HCT116 (cell line): ENCODE results near the gene PXT1. TPM values are rescaled to one million over a fixed set of nuclear protein-coding genes. Genes with fewer than 3 reads are reported as not detected.

Experiments used
- ATAC-seq: fragments of 200-7000 bp; cut with Tn5 transposase; 2 replicates; pipeline ENCODE4 v1.9.1; 2020; ENCODE audit warnings: mild to moderate bottlenecking, moderate library complexity
- BruUV-seq: library from RNA; stranded (reverse); fragments of 400-500 nt; replicated peaks from 2 replicates; lab custom pipeline; 2021; lab: Mats Ljungman, UMichigan
- CTCF ChIA-PET: fragments of 300-600 bp; sonication (Branson Sonifier 250); formaldehyde crosslinking; loops from one replicate; lab custom pipeline; 2021; ENCODE audit warnings: antibody characterized with exemption; lab: Charles Lee
- POLR2A ChIA-PET: fragments of 300-600, 350-600 bp; sonication (Branson Sonifier 250); formaldehyde crosslinking; loops from one replicate; lab custom pipeline; 2021; ENCODE audit warnings: antibody characterized with exemption; lab: Charles Lee
- RAD21 ChIA-PET, 2 experiments: fragments of 300-600 bp; sonication (Branson Sonifier 250); formaldehyde crosslinking; loops; one replicate each; lab custom pipeline; 2023; ENCODE audit warnings: low total read pairs in 2 of 2; ENCODE audit not compliant: uncharacterized antibody in 2 of 2, unreplicated experiment in 2 of 2, low non-redundant PET in 1 of 2; lab: Charles Lee
- DNase-seq: peaks from one replicate; pipeline ENCODE4 v3.0.0-alpha.2; 2010; ENCODE audit warnings: low read depth, low spot score
- H2AFZ ChIP-seq: fragments of 200-600 bp; shearing (Covaris generic), sonication (generic); 2 replicates; pipeline ENCODE4 v1.6.1; 2017; ENCODE audit warnings: low read depth, mixed run types, mixed read lengths, antibody characterized with exemption, low read length; ENCODE audit not compliant: poor library complexity, severe bottlenecking
- H3K27ac ChIP-seq: 2 replicates; pipeline ENCODE4 v1.5.1; 2012; ENCODE audit warnings: low read depth, low read length
- H3K27me3 ChIP-seq: fragments of 200-600 bp; sonication (generic); 2 replicates; pipeline ENCODE4 v1.6.1; 2016; ENCODE audit warnings: mixed run types, low read length, mixed read lengths; ENCODE audit not compliant: insufficient read depth
- H3K36me3 ChIP-seq, 2 experiments: fragments of 200-500 bp in 1 of 2; fragments of 200-600 bp in 1 of 2; sonication (Bioruptor generic) in 1 of 2; sonication (generic) in 1 of 2; 2 replicates each; pipeline versions ENCODE4 v1.5.1 to v1.6.1; 2014 to 2016; ENCODE audit warnings: low read length in 2 of 2, inconsistent platforms in 1 of 2, mixed read lengths in 1 of 2, mixed run types in 1 of 2; ENCODE audit not compliant: insufficient read depth in 2 of 2, control insufficient read depth in 1 of 2
- H3K4me1 ChIP-seq, 2 experiments: fragments of 200-600 bp in 1 of 2; sonication (generic) in 1 of 2; 2 replicates each; pipeline versions ENCODE4 v1.5.1 to v1.6.1; 2012 to 2017; ENCODE audit warnings: low read length in 2 of 2, inconsistent platforms in 1 of 2, mild to moderate bottlenecking in 1 of 2, mixed read lengths in 1 of 2, mixed run types in 1 of 2, moderate library complexity in 1 of 2; ENCODE audit not compliant: insufficient read depth in 2 of 2, control insufficient read depth in 1 of 2
- H3K4me2 ChIP-seq: fragments of 200-600 bp; sonication (generic); 2 replicates; pipeline ENCODE4 v1.6.1; 2017; ENCODE audit warnings: mixed run types, low read length, mixed read lengths
- H3K4me3 ChIP-seq, 2 experiments: fragments of 200-600 bp in 1 of 2; sonication (generic) in 1 of 2; replicated peaks in 1 of 2; 2 replicates each; pipeline ENCODE4 v1.5.1; 2011 to 2016; ENCODE audit warnings: low read length in 2 of 2, control low read depth in 1 of 2, low read depth in 1 of 2, mild to moderate bottlenecking in 1 of 2, mixed read lengths in 1 of 2, mixed run types in 1 of 2
- H3K79me2 ChIP-seq: fragments of 200-600 bp; sonication (generic); 2 replicates; pipeline ENCODE4 v1.6.1; 2017; ENCODE audit warnings: mild to moderate bottlenecking, mixed run types, low read length, moderate library complexity, mixed read lengths; ENCODE audit not compliant: insufficient read depth
- H3K9ac ChIP-seq: fragments of 200-600 bp; sonication (generic); 2 replicates; pipeline ENCODE4 v1.6.1; 2016; ENCODE audit warnings: low read length, mixed read lengths
- H3K9me2 ChIP-seq: fragments of 200-600 bp; sonication (generic), shearing (Covaris generic); 2 replicates; pipeline ENCODE4 v1.6.1; 2017; ENCODE audit warnings: mixed run types, mild to moderate bottlenecking, moderate library complexity; ENCODE audit not compliant: insufficient read depth
- H3K9me3 ChIP-seq, 2 experiments: fragments of 200-500 bp in 1 of 2; fragments of 200-600 bp in 1 of 2; sonication (Bioruptor generic) in 1 of 2; sonication (generic) in 1 of 2; 2 replicates each; pipeline ENCODE4 v1.6.1; 2014 to 2017; ENCODE audit warnings: low read length in 2 of 2, mixed read lengths in 2 of 2, inconsistent platforms in 1 of 2, low read depth in 1 of 2, mild to moderate bottlenecking in 1 of 2, mixed run types in 1 of 2, moderate library complexity in 1 of 2; ENCODE audit not compliant: control insufficient read depth in 1 of 2, insufficient read depth in 1 of 2
- H4K20me1 ChIP-seq: fragments of 200-600 bp; sonication (generic), shearing (Covaris generic); 2 replicates; pipeline ENCODE4 v1.6.1; 2017; ENCODE audit warnings: mixed run types, mild to moderate bottlenecking, moderate library complexity; ENCODE audit not compliant: insufficient read depth
- CBX3 ChIP-seq: IDR thresholded peaks from 2 replicates; pipeline ENCODE4 v1.6.1; 2012; ENCODE audit warnings: low read depth
- EGR1 ChIP-seq: IDR thresholded peaks from 2 replicates; pipeline ENCODE4 v1.6.1; 2012; ENCODE audit warnings: low read depth
- FOSL1 ChIP-seq: IDR thresholded peaks from 2 replicates; pipeline ENCODE4 v1.6.1; 2012; ENCODE audit warnings: low read depth
- POLR2A ChIP-seq: IDR thresholded peaks from 2 replicates; pipeline ENCODE4 v1.7.0; 2011; ENCODE audit warnings: borderline replicate concordance; ENCODE audit not compliant: insufficient read depth, insufficient read length; ENCODE audit errors: extremely low read depth
- POLR2AphosphoS5 ChIP-seq: IDR thresholded peaks from 2 replicates; pipeline ENCODE4 v1.6.1; 2011; ENCODE audit warnings: mild to moderate bottlenecking, low read depth, low read length, moderate library complexity
- RAD21 ChIP-seq: IDR thresholded peaks from 2 replicates; pipeline ENCODE4 v1.6.1; 2012; ENCODE audit warnings: low read depth, mild to moderate bottlenecking
- SP1 ChIP-seq: IDR thresholded peaks from 2 replicates; pipeline ENCODE4 v1.6.1; 2012; ENCODE audit warnings: low read depth
- ZNF274 ChIP-seq: fragments of 200-500 bp; sonication (Bioruptor generic); IDR thresholded peaks from 2 replicates; pipeline ENCODE4 v1.6.1; 2014; ENCODE audit warnings: mild to moderate bottlenecking, low read depth, low read length, inconsistent platforms
- intact Hi-C: fragments of 100-400 bp; cut with micrococcal nuclease; formaldehyde crosslinking; loops from 2 replicates; pipeline ENCODE4 v1.10.0; 2022
- total RNA-seq: library from RNA; stranded (reverse); gene quantifications from one replicate; pipeline ENCODE4 v1.2.1, GENCODE V29; 2021; ENCODE audit not compliant: unreplicated experiment
- TF ChIP-seq, protein P1 (sequence below): IDR thresholded peaks from 2 replicates; pipeline ENCODE4 v1.6.1; 2011; ENCODE audit warnings: mild to moderate bottlenecking, low read length, moderate library complexity; ENCODE audit not compliant: insufficient replicate concordance; ENCODE audit errors: extremely low read depth
- TF ChIP-seq, protein P2 (sequence below), 3 experiments: fragments of 200-600 bp in 1 of 3; sonication (generic) in 1 of 3; IDR thresholded peaks in 2 of 3; conservative IDR thresholded peaks in 1 of 3; 2 replicates each; pipeline ENCODE4 v1.5.1; 2012 to 2017; ENCODE audit warnings: low read depth in 2 of 3, low read length in 2 of 3, antibody characterized with exemption in 1 of 3, borderline replicate concordance in 1 of 3, control low read depth in 1 of 3, mild to moderate bottlenecking in 1 of 3, mixed read lengths in 1 of 3, mixed run types in 1 of 3, moderate library complexity in 1 of 3; ENCODE audit not compliant: insufficient read depth in 1 of 3
- TF ChIP-seq, protein P3 (sequence below): IDR thresholded peaks from 2 replicates; pipeline ENCODE4 v1.6.1; 2012

Gene PXT1
- total RNA-seq, 1 experiment from 2014 or later = 0.17 TPM

DNA sequence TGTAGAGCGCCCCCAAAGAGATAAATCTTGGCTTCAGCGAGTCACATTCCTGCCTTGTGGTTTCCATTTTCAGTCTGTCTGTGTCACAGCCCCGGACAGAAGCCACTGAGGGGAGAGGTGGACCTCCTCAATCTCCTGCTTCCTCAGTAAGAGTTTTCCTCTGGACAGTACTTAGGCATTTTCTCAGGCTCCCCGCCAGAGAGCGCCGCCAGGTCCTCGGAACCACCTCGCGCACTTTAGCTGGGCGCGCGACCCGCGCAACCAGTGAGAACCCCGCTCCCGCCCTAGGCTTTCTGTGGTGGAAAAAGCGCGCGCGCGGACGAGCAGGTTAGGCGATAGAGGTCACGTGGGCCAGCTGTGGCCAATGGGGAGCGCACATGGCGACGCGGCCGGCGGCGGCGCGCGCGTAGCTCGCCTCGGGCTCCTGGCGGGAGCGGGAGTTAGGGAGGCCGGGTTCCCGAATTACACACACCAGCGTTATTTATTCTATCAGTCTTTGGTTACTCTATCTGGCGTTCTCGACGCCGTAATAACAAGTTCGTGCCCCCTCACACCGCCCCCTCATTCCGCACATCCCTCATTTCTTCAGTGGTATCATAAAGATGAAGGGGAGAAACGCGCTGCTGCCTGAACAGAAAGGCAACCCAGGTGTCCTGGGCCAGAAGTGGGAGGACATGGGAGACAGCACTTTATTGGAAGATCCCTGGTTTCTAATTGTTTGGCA lies 19.4 kb downstream of the PXT1 start:
- peak; percentile 95 for DNase-seq
- H3K36me3 ChIP-seq = no peaks in the 10 kb centered on the region
- no peaks in the 10 kb centered on the region for H4K20me1 ChIP-seq
- peak; percentile 97 for ATAC-seq
- no TSS peak for BruUV-seq
- ChIA-PET POLR2A (interaction anchor here (1.0 to 1.4 kb wide), 2 partner anchors 18 to 20 kb away, joined by 5 to 8 read pairs; partner anchors contain the start of gene KCTD20), CTCF (interaction anchor here (0.7 to 1.6 kb wide), 5 partner anchors 9 to 359 kb away, joined by 3 to 9 read pairs (median 3); no protein-coding TSS in a partner anchor), RAD21 (no interaction called here)
- H3K27me3 ChIP-seq = no peaks in the 10 kb centered on the region
- peak overlapping the region; percentile 33 to 49 for H3K4me3 ChIP-seq
- peak overlapping the region; percentile 76 for H2AFZ ChIP-seq
- H3K4me2 ChIP-seq = peak overlapping the region; percentile 75
- TF ChIP-seq SP1 (peak; percentile 44; the same call in 1 of the 2 replicates), CBX3 (peak; percentile 76), EGR1 (no peak), RAD21 (peak; percentile 83), FOSL1 (no peak), POLR2A (peak; percentile 63), ZNF274 (no peak), POLR2AphosphoS5 (peak; percentile 62)
- TF ChIP-seq, protein P1, sequence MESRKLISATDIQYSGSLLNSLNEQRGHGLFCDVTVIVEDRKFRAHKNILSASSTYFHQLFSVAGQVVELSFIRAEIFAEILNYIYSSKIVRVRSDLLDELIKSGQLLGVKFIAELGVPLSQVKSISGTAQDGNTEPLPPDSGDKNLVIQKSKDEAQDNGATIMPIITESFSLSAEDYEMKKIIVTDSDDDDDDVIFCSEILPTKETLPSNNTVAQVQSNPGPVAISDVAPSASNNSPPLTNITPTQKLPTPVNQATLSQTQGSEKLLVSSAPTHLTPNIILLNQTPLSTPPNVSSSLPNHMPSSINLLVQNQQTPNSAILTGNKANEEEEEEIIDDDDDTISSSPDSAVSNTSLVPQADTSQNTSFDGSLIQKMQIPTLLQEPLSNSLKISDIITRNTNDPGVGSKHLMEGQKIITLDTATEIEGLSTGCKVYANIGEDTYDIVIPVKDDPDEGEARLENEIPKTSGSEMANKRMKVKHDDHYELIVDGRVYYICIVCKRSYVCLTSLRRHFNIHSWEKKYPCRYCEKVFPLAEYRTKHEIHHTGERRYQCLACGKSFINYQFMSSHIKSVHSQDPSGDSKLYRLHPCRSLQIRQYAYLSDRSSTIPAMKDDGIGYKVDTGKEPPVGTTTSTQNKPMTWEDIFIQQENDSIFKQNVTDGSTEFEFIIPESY = peak; percentile 19
- TF ChIP-seq, protein P2, sequence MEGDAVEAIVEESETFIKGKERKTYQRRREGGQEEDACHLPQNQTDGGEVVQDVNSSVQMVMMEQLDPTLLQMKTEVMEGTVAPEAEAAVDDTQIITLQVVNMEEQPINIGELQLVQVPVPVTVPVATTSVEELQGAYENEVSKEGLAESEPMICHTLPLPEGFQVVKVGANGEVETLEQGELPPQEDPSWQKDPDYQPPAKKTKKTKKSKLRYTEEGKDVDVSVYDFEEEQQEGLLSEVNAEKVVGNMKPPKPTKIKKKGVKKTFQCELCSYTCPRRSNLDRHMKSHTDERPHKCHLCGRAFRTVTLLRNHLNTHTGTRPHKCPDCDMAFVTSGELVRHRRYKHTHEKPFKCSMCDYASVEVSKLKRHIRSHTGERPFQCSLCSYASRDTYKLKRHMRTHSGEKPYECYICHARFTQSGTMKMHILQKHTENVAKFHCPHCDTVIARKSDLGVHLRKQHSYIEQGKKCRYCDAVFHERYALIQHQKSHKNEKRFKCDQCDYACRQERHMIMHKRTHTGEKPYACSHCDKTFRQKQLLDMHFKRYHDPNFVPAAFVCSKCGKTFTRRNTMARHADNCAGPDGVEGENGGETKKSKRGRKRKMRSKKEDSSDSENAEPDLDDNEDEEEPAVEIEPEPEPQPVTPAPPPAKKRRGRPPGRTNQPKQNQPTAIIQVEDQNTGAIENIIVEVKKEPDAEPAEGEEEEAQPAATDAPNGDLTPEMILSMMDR (IDR thresholded peaks at IDR 0.05 in 2 of 3, conservative IDR thresholded peaks at IDR 0.05 in 1 of 3; ENCODE audit: borderline replicate concordance in 1 of 3, insufficient read depth in 1 of 3, low read depth in 2 of 3, low read length in 2 of 3) = peak; percentile 58 to 73 (median 61)
- TF ChIP-seq, protein P3, sequence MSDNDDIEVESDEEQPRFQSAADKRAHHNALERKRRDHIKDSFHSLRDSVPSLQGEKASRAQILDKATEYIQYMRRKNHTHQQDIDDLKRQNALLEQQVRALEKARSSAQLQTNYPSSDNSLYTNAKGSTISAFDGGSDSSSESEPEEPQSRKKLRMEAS = peak; percentile 94
- peaks cover 6 to 26% of the 10 kb centered on the region in 2 experiments; a peak in 3 of 4 replicates for H3K4me1 ChIP-seq
- no peaks in the 10 kb centered on the region for H3K9me3 ChIP-seq
- H3K79me2 ChIP-seq = no peaks in the 10 kb centered on the region
- intact Hi-C loops = loop anchor here (1.0 to 5.0 kb wide), 3 partner anchors 153 to 259 kb away; partner anchors contain the start of gene SRSF3
- H3K9ac ChIP-seq = peak overlapping the region; percentile 53
- no peak overlapping the region for H3K27ac ChIP-seq
- H3K9me2 ChIP-seq = no peaks in the 10 kb centered on the region
